ENCODE data around the gene MTG1.
"Not testable (repeated sequence)": the region's sequence is repeated elsewhere in the genome, so short reads cannot be mapped to it uniquely, and the experiment has no call there.

The MTG1 gene

DNA sequence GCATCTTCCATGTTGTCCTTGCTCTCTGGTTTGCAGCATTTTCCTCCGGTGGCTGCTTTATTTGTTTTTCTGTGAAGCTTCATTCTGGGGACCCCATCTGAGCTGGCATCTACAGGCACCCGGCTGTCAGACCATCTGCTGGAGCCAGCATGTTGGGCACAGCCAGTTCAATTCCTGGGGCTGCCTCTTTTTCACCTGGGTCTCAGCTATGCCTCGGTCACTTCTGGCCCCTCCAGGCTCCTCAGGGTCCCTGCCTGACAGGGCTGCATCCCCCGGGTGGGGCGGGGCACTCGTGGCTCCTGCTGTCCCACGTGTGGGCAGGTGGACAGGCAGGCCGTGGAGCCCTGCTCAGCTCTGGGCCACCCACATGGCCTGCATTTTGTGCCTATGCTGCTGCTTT lies 67.9 kb downstream of the MTG1 start:
- Mint-ChIP-seq H3K9me3 (no peaks in the 10 kb centered on the region), H3K4me3 (no peak overlapping the region), H3K4me1 (ENCODE audit: low read depth) (no peaks in the 10 kb centered on the region), H3K27me3 (ENCODE audit: low read depth) (no peaks in the 10 kb centered on the region), H3K36me3 (ENCODE audit: low read depth) (no peaks in the 10 kb centered on the region), H3K27ac (no peak overlapping the region)

DNA sequence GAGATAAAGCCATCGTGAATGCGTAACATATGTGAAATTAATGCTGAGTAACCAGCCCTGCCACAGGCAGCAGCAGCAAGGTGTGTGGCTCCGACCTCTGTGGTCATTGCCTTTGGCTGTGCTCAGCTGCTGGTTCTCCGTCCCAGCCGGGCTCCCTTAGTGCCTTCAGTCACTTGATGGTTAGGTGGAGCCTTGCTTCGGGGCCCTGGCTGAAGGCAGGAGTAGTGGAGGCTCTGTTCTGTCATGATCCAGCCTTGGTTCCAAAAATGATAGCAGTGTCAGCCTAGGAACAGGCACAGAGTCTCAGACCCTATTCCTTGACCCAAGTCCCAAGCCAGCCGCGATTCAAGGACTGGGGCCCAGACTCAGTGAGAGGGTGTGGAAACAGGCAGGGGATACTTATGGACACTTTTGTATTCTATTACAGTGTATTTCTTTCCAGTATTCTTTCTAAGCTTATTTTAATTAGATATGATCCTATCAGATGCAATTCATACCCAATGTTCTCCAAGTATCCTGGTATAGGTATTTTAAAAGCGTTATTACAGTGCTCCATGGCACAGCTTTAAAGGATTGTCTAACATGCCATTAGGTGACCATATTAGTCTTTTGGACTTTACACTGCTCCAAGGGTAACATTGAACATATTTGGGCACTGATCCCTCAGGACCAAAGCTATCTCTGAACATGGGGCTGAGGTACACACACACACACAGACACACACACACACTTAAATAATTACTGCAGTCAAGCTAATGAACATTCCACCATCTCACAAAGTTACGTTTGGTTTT lies 68.8 kb downstream of the MTG1 start:
- H3K9me3 Mint-ChIP-seq, result no peaks in the 10 kb centered on the region
- H3K36me3 Mint-ChIP-seq (ENCODE audit: low read depth), result no peaks in the 10 kb centered on the region
- H3K4me1 Mint-ChIP-seq (ENCODE audit: low read depth), result no peaks in the 10 kb centered on the region
- no peak overlapping the region for H3K27ac Mint-ChIP-seq
- no peaks in the 10 kb centered on the region for H3K27me3 Mint-ChIP-seq (ENCODE audit: low read depth)
- no peak overlapping the region for H3K4me3 Mint-ChIP-seq

DNA sequence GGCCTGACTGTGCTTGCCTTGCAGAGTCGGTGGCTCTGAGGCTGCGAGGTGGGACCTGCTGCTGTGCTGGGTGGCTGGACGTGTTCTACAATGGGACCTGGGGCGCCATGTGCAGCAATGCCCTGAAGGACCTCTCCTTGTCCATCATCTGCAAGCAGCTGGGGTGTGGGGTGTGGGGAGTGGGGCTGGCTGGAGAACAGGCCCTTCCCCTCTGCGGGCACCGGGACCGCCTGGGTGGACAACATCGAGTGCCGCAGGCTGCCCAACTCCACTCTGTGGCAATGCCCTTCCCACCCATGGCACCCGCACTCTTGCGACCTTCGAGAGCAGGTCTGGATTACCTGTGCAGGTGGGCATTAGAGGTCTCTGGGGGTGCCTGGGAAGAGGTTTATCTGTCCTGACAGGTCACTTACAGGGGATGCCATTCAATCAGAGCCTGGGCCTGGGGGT lies 70.7 kb downstream of the MTG1 start:
- Mint-ChIP-seq H3K36me3 (ENCODE audit: low read depth) (no peaks in the 10 kb centered on the region), H3K4me1 (ENCODE audit: low read depth) (no peaks in the 10 kb centered on the region), H3K4me3 (no peak overlapping the region), H3K27me3 (ENCODE audit: low read depth) (no peaks in the 10 kb centered on the region), H3K27ac (no peak overlapping the region), H3K9me3 (no peaks in the 10 kb centered on the region)

DNA sequence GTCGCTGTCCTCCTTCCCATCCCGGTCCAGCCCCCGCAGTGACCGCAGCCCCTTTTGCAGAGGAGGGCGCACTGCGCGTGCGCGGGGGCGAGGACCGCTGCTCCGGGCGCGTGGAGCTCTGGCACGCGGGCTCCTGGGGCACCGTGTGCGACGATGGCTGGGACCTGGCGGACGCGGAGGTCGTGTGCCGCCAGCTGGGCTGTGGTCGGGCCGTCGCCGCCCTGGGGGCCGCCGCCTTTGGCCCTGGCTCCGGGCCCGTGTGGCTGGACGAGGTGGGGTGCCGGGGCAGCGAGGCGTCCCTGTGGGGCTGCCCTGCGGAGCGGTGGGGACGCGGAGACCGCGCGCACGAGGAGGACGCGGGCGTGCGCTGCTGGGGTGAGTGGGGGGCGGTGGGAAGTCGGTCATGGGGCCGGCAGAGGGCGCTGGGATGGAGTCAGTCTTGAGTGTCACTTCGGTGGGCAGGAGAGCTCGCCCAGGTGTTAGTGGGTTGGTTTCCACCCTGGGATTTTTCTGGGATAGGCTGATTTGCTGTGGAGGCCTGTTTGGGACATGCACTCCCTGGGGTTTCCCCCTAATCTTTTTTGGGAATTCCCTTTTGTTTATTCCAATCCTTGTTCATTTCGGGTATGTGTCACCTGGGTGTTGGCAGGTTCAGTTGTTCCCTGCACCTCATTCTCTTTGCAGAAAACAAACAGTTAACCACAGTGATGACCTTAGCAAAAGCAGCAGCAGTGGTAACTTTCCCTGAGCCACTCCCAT lies 71.4 kb downstream of the MTG1 start:
- H3K9me3 Mint-ChIP-seq, result no peaks in the 10 kb centered on the region
- H3K27me3 Mint-ChIP-seq (ENCODE audit: low read depth), result no peaks in the 10 kb centered on the region

DNA sequence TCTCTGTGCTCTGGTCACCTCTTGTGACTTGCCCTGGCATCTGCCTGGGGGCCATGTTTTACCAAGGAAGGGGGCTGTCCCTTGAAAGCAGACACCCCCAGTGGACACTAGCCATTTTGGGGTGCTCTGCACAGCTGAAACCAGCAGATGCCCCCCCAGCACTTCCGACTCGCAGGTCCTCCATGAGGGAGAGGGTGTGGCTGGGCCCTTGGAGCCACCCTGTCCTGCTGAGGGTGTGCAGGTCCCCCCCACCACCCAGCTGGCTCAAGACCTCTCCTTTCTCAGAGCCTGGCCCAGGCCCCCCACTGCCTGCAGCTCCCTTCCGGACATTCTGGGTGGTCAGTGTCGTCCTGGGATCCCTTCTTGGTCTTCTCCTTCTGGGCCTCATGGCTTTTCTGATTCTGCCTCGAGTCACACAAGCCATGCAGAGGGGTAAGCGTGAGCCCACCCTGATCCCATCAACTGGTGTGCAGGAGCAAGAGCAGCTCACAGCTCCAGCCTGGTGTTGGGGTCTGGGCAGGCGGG lies 72.1 kb downstream of the MTG1 start:
- H3K4me1 Mint-ChIP-seq (ENCODE audit: low read depth), result no peaks in the 10 kb centered on the region
- H3K9me3 Mint-ChIP-seq, result no peaks in the 10 kb centered on the region
- no peak overlapping the region for H3K4me3 Mint-ChIP-seq
- no peaks in the 10 kb centered on the region for H3K36me3 Mint-ChIP-seq (ENCODE audit: low read depth)
- H3K27ac Mint-ChIP-seq, result no peak overlapping the region
- H3K27me3 Mint-ChIP-seq (ENCODE audit: low read depth), result no peaks in the 10 kb centered on the region

More for the DNA sequence above, 71.4 kb downstream of the MTG1 start:
- Mint-ChIP-seq H3K4me3 (no peak overlapping the region), H3K27ac (no peak overlapping the region), H3K4me1 (ENCODE audit: low read depth) (no peaks in the 10 kb centered on the region), H3K36me3 (ENCODE audit: low read depth) (no peaks in the 10 kb centered on the region)

DNA sequence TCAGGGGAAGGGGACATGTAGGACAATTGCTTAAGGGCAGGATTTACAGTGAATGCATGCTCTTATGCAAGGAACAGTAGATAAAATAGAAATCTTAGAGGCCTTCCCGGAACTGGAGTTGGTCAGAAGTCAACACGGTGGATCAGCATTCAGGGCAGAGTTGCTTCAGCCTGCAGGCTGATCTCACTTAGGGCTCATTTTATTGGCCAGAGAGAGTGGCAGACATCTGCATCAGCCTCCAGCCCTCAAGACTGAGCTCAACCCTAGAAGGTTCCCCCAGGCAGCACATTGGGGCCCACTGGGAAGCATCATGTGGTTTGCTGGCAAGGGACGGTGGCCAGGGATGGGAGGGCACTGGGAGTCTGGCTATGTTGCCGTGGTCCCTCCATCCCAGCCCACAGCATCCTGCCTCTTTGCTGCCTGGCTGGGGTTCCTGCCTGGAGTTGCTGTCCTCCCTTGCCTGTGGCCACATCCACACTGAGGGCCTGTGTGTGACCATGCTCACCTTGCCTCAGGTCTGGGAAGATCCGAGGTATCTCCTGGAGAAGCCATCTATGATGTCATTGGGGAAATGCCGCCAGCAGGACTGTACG lies 72.8 kb downstream of the MTG1 start:
- Mint-ChIP-seq H3K27ac (no peak overlapping the region), H3K4me1 (ENCODE audit: low read depth) (no peaks in the 10 kb centered on the region), H3K36me3 (ENCODE audit: low read depth) (no peaks in the 10 kb centered on the region), H3K27me3 (ENCODE audit: low read depth) (no peaks in the 10 kb centered on the region), H3K9me3 (no peaks in the 10 kb centered on the region), H3K4me3 (no peak overlapping the region)

DNA sequence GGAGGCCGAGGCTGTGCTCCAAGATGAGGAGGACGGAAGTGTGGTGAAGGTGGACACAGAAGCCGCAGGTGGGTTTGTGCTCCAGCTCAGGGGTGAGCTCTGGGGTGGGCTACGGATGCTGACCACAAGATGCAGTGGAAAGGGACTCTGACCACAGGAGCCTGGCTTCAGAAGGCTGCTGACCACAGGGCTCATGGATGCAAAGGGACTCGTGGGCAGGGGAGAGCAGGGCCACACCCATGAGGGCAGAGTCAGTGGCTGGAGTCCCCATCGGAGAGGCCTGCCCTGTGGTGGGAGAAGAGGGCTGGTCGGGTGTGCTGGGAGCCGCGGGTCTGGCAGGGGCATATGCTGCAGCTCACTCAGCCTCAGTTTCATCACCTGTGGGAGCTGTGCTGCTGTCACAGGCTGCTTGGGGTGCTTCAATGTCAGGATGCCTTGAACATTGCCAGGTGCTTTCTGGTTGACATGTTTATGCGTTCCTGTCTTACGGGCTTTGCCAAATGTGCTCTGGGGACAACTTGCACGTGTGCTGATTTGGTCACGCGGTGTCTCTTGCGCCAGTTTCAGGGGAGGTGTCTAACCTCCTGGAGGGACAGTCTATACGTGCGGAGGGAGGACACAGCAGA lies 73.4 kb downstream of the MTG1 start:
- no peaks in the 10 kb centered on the region for H3K27me3 Mint-ChIP-seq (ENCODE audit: low read depth)
- H3K4me3 Mint-ChIP-seq, result no peak overlapping the region
- H3K9me3 Mint-ChIP-seq, result no peaks in the 10 kb centered on the region
- H3K27ac Mint-ChIP-seq, result no peak overlapping the region
- no peaks in the 10 kb centered on the region for H3K36me3 Mint-ChIP-seq (ENCODE audit: low read depth)
- no peaks in the 10 kb centered on the region for H3K4me1 Mint-ChIP-seq (ENCODE audit: low read depth)

DNA sequence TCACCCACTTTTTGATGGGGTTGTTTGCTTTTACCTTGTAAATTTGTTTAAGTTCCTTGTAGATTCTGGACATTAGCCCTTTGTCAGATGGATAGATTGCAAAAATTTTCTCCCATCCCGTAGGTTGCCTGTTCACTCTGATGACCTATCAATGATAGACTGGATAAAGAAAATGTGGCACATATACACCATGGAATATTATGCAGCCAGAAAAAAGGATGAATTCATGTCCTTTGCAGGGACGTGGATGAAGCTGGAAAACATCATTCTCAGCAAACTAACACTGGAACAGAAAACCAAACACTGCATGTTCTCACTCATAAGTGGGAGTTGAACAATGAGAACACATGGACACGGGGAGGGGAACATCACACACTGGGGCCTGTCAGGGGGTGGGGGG lies 75.2 kb downstream of the MTG1 start:
- not testable (repeated sequence) for H3K4me1 Mint-ChIP-seq (ENCODE audit: low read depth)

DNA sequence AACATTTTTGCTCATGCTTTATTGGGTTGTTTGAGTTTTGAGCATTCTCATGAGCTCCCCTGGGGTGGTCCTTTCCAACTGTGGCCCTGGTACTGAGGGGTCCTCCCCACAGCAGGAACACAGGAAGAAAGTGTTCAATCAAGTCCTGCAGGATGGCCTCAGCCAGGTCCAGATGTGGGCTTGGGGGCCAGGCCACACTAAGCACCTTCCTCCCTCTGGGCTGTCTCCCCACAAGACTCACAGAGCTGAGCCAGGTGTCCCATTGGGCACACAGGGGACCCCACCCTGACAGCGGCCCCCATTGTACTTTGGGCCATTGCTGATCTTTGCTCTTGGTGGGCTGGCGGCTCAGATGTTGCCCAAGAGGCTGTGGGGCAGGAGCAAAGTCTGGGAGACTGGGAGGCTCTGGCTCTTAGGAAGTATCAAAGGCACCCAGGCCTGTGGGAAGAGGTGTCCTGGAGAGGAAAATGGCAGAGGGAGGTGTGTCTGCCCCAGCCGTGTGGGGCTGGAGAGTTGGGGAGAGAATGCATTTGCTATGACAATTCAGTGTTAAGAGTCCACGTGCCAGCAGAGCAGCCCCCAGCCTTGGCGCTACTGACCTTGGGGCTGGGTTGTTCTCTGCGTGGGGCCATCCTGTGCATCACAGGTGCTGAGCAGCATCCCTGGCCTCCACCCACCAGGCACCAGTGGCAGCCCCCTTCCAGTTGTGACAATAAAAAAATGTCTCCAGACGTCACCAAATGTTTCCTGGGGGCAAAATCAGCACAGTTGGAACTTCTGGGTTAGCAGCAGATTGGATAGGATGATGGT lies 77.5 kb downstream of the MTG1 start:
- Mint-ChIP-seq H3K4me1 (ENCODE audit: low read depth) (peaks cover 11% of the 10 kb centered on the region), H3K27ac (no peak overlapping the region), H3K9me3 (no peaks in the 10 kb centered on the region), H3K4me3 (no peak overlapping the region), H3K27me3 (ENCODE audit: low read depth) (no peaks in the 10 kb centered on the region), H3K36me3 (ENCODE audit: low read depth) (no peaks in the 10 kb centered on the region)

More for the DNA sequence above, 75.2 kb downstream of the MTG1 start:
- H3K9me3 Mint-ChIP-seq; H3K4me3 Mint-ChIP-seq; H3K36me3 Mint-ChIP-seq (ENCODE audit: low read depth); H3K27ac Mint-ChIP-seq; H3K27me3 Mint-ChIP-seq (ENCODE audit: low read depth): not testable (repeated sequence)
